ENCODE results near the gene CLPTM1. TPM values are rescaled to one million over a fixed set of nuclear protein-coding genes. Genes with fewer than 3 reads are reported as not detected.

CLPTM1 gene
- total RNA-seq, 1 experiment from 2014 or later: 102 TPM

- intact Hi-C loops (cut with micrococcal nuclease): no loop called here
- no peaks in the 10 kb centered on the region for H3K4me1 ChIP-seq (ENCODE audit: control insufficient read depth in 1 of 2, insufficient read depth in 2 of 2, low read length in 2 of 2)
- ATAC-seq (no peak), DNase-seq (ENCODE audit: low read depth, low spot score) (no peak)
- BruUV-seq (replicated peaks): no TSS peak
- H3K79me2 ChIP-seq (ENCODE audit: insufficient read depth, low read length): 0 out of 2 replicates have a peak, but pooled peaks cover 7% of the 10 kb centered on the region
- H4K20me1 ChIP-seq (ENCODE audit: insufficient read depth): no peaks in the 10 kb centered on the region
- no peaks in the 10 kb centered on the region for H3K9me2 ChIP-seq (ENCODE audit: insufficient read depth)
- H3K4me2 ChIP-seq (ENCODE audit: low read length): no peak overlapping the region
- peaks cover 9 to 19% of the 10 kb centered on the region in 2 experiments; a peak in 3 of 4 replicates for H3K36me3 ChIP-seq (ENCODE audit: control insufficient read depth in 1 of 2, insufficient read depth in 2 of 2, low read length in 2 of 2)
- CTCF ChIA-PET: no interaction called here
- H3K9ac ChIP-seq (ENCODE audit: low read length): no peak overlapping the region
- POLR2A ChIA-PET: no interaction called here
- H3K27me3 ChIP-seq (ENCODE audit: insufficient read depth, low read length): no peaks in the 10 kb centered on the region
- no peak overlapping the region for H3K27ac ChIP-seq (ENCODE audit: low read depth, low read length)
- RAD21 ChIA-PET (ENCODE audit: low non-redundant PET in 1 of 2, low total read pairs in 2 of 2, uncharacterized antibody in 2 of 2, unreplicated experiment in 2 of 2): no interaction called here
- TF ChIP-seq CBX3 (IDR thresholded peaks at IDR 0.05; ENCODE audit: low read depth) (no peak), ZFX (IDR thresholded peaks at IDR 0.05) (no peak), EGR1 (IDR thresholded peaks at IDR 0.05; ENCODE audit: low read depth) (no peak), EZH2 (IDR thresholded peaks at IDR 0.05) (no peak)
- H2AFZ ChIP-seq (ENCODE audit: low read depth, low read length, poor library complexity, severe bottlenecking): no peak overlapping the region
- no peak overlapping the region for H3K4me3 ChIP-seq (replicated peaks in 1 of 2; ENCODE audit: low read depth in 1 of 2, low read length in 2 of 2)
- H3K9me3 ChIP-seq (ENCODE audit: control insufficient read depth in 1 of 2, insufficient read depth in 1 of 2, low read depth in 1 of 2, low read length in 2 of 2): no peaks in the 10 kb centered on the region
Measured at GRCh38 chr19:44968118-44968517, 12.9 kb downstream of the CLPTM1 start.

DNA sequence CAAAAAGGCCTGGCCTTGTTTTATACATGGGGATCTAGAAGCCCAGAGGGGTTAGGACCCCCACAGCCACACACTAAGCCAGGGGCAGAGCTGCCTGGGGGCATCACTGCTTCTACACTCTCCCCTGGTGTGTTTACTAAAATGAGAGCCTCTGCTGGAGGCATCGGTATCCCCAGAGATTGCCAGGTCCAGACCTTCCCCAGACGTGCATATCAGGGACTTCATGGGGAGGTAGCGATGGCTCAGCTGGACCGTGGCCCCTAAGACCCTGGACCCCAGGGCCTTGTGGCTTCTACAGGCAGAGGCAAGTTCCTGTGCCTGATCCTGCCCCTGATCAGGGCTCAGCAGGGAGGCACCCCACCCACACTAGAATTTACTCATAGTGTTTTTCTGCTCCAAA lies 13.5 kb downstream of the CLPTM1 start:
- intact Hi-C loops (cut with micrococcal nuclease): no loop called here
- H3K4me1 ChIP-seq (ENCODE audit: control insufficient read depth in 1 of 2, insufficient read depth in 2 of 2, low read length in 2 of 2): no peaks in the 10 kb centered on the region
- H3K4me2 ChIP-seq (ENCODE audit: low read length): no peak overlapping the region
- no TSS peak for BruUV-seq (replicated peaks)
- no peak overlapping the region for H2AFZ ChIP-seq (ENCODE audit: low read depth, low read length, poor library complexity, severe bottlenecking)
- 0 out of 2 replicates have a peak, but pooled peaks cover 7% of the 10 kb centered on the region for H3K79me2 ChIP-seq (ENCODE audit: insufficient read depth, low read length)
- RAD21 ChIA-PET (ENCODE audit: low non-redundant PET in 1 of 2, low total read pairs in 2 of 2, uncharacterized antibody in 2 of 2, unreplicated experiment in 2 of 2): no interaction called here
- H3K4me3 ChIP-seq (replicated peaks in 1 of 2; ENCODE audit: low read depth in 1 of 2, low read length in 2 of 2): no peak overlapping the region
- H3K27ac ChIP-seq (ENCODE audit: low read depth, low read length): no peak overlapping the region
- ATAC-seq (no peak), DNase-seq (ENCODE audit: low read depth, low spot score) (no peak)
- TF ChIP-seq EZH2phosphoT487 (IDR thresholded peaks at IDR 0.05; ENCODE audit: borderline replicate concordance) (no peak), SP1 (IDR thresholded peaks at IDR 0.05; ENCODE audit: low read depth) (no peak), JUND (IDR thresholded peaks at IDR 0.05) (no peak), ZFX (IDR thresholded peaks at IDR 0.05) (no peak), TCF7L2 (IDR thresholded peaks at IDR 0.05; ENCODE audit: borderline replicate concordance, extremely low read depth, insufficient read depth, insufficient read length) (no peak), FOSL1 (IDR thresholded peaks at IDR 0.05; ENCODE audit: low read depth) (no peak), SIN3A (IDR thresholded peaks at IDR 0.05; ENCODE audit: low read depth) (no peak), REST (IDR thresholded peaks at IDR 0.05; ENCODE audit: low read depth) (no peak), MAX (IDR thresholded peaks at IDR 0.05) (no peak), ATF3 (IDR thresholded peaks at IDR 0.05) (no peak), EZH2 (IDR thresholded peaks at IDR 0.05) (no peak), ZNF274 (IDR thresholded peaks at IDR 0.05; ENCODE audit: low read depth, low read length) (no peak)
- TF ChIP-seq, protein P1, sequence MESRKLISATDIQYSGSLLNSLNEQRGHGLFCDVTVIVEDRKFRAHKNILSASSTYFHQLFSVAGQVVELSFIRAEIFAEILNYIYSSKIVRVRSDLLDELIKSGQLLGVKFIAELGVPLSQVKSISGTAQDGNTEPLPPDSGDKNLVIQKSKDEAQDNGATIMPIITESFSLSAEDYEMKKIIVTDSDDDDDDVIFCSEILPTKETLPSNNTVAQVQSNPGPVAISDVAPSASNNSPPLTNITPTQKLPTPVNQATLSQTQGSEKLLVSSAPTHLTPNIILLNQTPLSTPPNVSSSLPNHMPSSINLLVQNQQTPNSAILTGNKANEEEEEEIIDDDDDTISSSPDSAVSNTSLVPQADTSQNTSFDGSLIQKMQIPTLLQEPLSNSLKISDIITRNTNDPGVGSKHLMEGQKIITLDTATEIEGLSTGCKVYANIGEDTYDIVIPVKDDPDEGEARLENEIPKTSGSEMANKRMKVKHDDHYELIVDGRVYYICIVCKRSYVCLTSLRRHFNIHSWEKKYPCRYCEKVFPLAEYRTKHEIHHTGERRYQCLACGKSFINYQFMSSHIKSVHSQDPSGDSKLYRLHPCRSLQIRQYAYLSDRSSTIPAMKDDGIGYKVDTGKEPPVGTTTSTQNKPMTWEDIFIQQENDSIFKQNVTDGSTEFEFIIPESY (IDR thresholded peaks at IDR 0.05; ENCODE audit: extremely low read depth, insufficient replicate concordance, low read length): no peak
- no peaks in the 10 kb centered on the region for H3K9me3 ChIP-seq (ENCODE audit: control insufficient read depth in 1 of 2, insufficient read depth in 1 of 2, low read depth in 1 of 2, low read length in 2 of 2)
- H3K9ac ChIP-seq (ENCODE audit: low read length): no peak overlapping the region
- H3K27me3 ChIP-seq (ENCODE audit: insufficient read depth, low read length): no peaks in the 10 kb centered on the region
- no peaks in the 10 kb centered on the region for H3K9me2 ChIP-seq (ENCODE audit: insufficient read depth)
- no peaks in the 10 kb centered on the region for H4K20me1 ChIP-seq (ENCODE audit: insufficient read depth)
- POLR2A ChIA-PET: no interaction called here
- CTCF ChIA-PET: no interaction called here
- H3K36me3 ChIP-seq (ENCODE audit: control insufficient read depth in 1 of 2, insufficient read depth in 2 of 2, low read length in 2 of 2): peaks cover 10 to 24% of the 10 kb centered on the region in 2 experiments; a peak in 3 of 4 replicates
